ENCODE measurements around the gene INPP4A.

The INPP4A gene

GRCh38 chr2:98511981-98512380, 67.3 kb downstream of the INPP4A start:
- CTCF ChIA-PET = interaction anchor here (0.8 kb wide), 1 partner anchor 24 kb away, joined by 3 read pairs; no protein-coding TSS in a partner anchor
- no peak for DNase-seq (ENCODE audit: low read depth, low spot score)
- no peak overlapping the region for H3K4me3 ChIP-seq (ENCODE audit: low read depth, low read length)
- POLR2A ChIA-PET = no interaction called here
- TF ChIP-seq, protein P1, sequence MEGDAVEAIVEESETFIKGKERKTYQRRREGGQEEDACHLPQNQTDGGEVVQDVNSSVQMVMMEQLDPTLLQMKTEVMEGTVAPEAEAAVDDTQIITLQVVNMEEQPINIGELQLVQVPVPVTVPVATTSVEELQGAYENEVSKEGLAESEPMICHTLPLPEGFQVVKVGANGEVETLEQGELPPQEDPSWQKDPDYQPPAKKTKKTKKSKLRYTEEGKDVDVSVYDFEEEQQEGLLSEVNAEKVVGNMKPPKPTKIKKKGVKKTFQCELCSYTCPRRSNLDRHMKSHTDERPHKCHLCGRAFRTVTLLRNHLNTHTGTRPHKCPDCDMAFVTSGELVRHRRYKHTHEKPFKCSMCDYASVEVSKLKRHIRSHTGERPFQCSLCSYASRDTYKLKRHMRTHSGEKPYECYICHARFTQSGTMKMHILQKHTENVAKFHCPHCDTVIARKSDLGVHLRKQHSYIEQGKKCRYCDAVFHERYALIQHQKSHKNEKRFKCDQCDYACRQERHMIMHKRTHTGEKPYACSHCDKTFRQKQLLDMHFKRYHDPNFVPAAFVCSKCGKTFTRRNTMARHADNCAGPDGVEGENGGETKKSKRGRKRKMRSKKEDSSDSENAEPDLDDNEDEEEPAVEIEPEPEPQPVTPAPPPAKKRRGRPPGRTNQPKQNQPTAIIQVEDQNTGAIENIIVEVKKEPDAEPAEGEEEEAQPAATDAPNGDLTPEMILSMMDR (IDR thresholded peaks at IDR 0.05; ENCODE audit: insufficient read depth, low read length, missing control alignments) = no peak

GRCh38 chr2:98512699-98513098, 68.0 kb downstream of the INPP4A start:
- TF ChIP-seq, protein P1 (IDR thresholded peaks at IDR 0.05; ENCODE audit: insufficient read depth, low read length, missing control alignments) = no peak
- ChIA-PET CTCF (interaction anchor here (0.8 kb wide), 1 partner anchor 25 kb away, joined by 3 read pairs; no protein-coding TSS in a partner anchor), POLR2A (no interaction called here)
- DNase-seq (ENCODE audit: low read depth, low spot score) = no peak
- H3K4me3 ChIP-seq (ENCODE audit: low read depth, low read length) = no peak overlapping the region

- no peak overlapping the region for H3K4me3 ChIP-seq (ENCODE audit: low read depth, low read length)
- POLR2A ChIA-PET = no interaction called here
- CTCF ChIA-PET = interaction anchor here (2.0 kb wide), 1 partner anchor 13 kb away, joined by 7 read pairs; no protein-coding TSS in a partner anchor
- DNase-seq (ENCODE audit: low read depth, low spot score) = no peak
- TF ChIP-seq, protein P1 (IDR thresholded peaks at IDR 0.05; ENCODE audit: insufficient read depth, low read length, missing control alignments) = no peak
These were observed 69.5 kb downstream of the INPP4A start for GRCh38 chr2:98514096-98514639.

GRCh38 chr2:98514879-98515249, 70.2 kb downstream of the INPP4A start:
- TF ChIP-seq, protein P1 (IDR thresholded peaks at IDR 0.05; ENCODE audit: insufficient read depth, low read length, missing control alignments) = no peak
- H3K4me3 ChIP-seq (ENCODE audit: low read depth, low read length) = no peak overlapping the region
- ChIA-PET POLR2A (no interaction called here), CTCF (interaction anchor here (1.3 to 2.0 kb wide), 2 partner anchors 12 to 14 kb away, joined by 4 to 7 read pairs; no protein-coding TSS in a partner anchor)
- no peak for DNase-seq (ENCODE audit: low read depth, low spot score)

DNA sequence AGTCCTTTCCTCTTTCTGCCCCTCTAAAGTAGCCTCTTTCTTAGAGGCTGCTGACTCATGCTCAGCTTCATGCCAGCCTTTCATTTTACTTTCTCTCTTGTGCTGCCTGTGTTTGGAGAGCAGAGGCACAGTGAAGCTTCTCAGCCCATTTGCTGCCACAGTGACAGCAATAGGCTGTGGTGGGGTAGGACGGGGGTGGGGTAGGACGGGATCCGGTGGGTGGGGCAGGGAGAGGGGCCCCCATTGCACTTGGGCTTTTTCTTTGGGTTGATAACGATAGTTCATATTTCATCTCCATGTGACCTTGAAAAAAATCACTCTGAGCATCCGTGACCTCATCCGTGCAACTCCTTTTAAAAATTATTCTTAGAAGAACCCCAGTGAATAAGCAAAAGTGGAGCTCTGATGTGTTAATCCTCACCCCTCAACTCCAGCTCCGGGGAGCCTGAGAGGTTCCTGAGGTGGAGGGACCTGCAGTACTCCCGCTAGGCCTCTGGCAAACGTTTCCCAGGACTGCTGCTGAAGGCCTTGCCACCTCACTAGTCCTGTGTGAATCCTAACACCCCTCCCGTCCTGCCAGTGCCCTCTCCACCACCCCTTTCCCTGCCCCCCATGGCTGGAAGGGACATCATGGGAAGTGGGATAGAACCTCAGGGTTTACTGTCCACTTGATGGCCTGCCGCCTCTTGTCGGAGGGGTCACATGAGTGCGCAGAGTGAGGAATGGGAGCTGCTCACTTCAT, 70.8 kb downstream of the INPP4A start:
- DNase-seq (ENCODE audit: low read depth, low spot score) = no peak
- ChIA-PET CTCF (interaction anchor here (1.3 to 2.0 kb wide), 2 partner anchors 11 to 14 kb away, joined by 4 to 7 read pairs; no protein-coding TSS in a partner anchor), POLR2A (no interaction called here)
- H3K4me3 ChIP-seq (ENCODE audit: low read depth, low read length) = no peak overlapping the region
- TF ChIP-seq, protein P1 (IDR thresholded peaks at IDR 0.05; ENCODE audit: insufficient read depth, low read length, missing control alignments) = no peak

DNA sequence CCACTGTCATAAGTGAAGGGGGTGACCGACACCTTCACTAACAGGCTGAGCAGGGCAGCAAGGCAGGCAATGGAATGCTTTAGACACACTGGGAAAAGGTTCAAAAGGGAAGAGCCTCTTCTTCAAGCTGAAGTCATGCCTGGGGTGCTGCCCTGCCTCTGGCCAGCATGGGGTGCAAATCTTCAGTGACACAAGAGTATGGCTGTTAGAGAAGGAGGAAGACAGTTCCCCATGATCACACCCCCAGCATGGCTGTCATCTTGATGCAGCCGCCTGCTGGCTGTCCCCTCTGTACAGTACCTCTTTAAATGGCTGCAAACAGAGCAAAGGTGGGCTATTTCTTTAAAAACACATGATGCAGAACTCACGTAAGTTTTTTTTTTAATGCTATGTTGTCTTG, 71.9 kb downstream of the INPP4A start:
- DNase-seq (ENCODE audit: low read depth, low spot score) = no peak
- ChIA-PET POLR2A (no interaction called here), CTCF (no interaction called here)
- H3K4me3 ChIP-seq (ENCODE audit: low read depth, low read length) = no peak overlapping the region
- TF ChIP-seq, protein P1 (IDR thresholded peaks at IDR 0.05; ENCODE audit: insufficient read depth, low read length, missing control alignments) = no peak
